ENCODE data around the gene TMEM130. TPM values are rescaled to one million over a fixed set of nuclear protein-coding genes. Genes with fewer than 3 reads are reported as not detected.

TMEM130 gene
- total RNA-seq, 1 donor from 2014 or later = 1.7 TPM

DNA sequence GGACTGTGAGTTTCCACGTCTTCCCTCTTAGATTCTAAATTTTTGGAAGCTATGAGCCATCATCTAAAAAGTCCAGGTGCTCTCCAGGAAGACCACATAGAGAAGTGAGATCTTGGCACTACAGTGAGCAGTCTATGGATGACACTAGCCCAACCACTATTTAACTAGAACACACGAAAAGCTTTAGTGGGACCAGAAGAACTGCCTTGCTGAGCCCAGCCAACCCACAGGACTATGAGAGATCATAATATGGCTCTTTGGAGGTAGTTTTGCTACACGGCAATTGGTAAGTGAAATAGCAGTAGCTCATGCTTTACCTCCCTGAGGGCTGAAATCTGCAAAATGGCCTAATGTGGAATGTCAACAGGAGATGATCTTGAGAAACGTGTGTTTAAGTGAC lies 68.8 kb downstream of the TMEM130 start:
- DNase-seq (ENCODE audit: extremely low spot score, unreplicated experiment) = no peak
- Mint-ChIP-seq H3K27me3 (ENCODE audit: unreplicated experiment) (no peaks in the 10 kb centered on the region), H3K36me3 (ENCODE audit: unreplicated experiment) (no peaks in the 10 kb centered on the region), H3K4me3 (ENCODE audit: unreplicated experiment) (no peak overlapping the region), H3K4me1 (ENCODE audit: unreplicated experiment) (no peaks in the 10 kb centered on the region), H3K9me3 (ENCODE audit: unreplicated experiment) (peaks cover 4% of the 10 kb centered on the region), H3K27ac (ENCODE audit: unreplicated experiment) (no peak overlapping the region)
- no peak for TF ChIP-seq CTCF (IDR thresholded peaks at IDR 0.05)

GRCh38 chr7:98797150-98797549 lies 72.7 kb downstream of the TMEM130 start:
- peaks cover 4% of the 10 kb centered on the region for H3K9me3 Mint-ChIP-seq (ENCODE audit: unreplicated experiment)
- no peaks in the 10 kb centered on the region for H3K4me1 Mint-ChIP-seq (ENCODE audit: unreplicated experiment)
- no peaks in the 10 kb centered on the region for H3K27me3 Mint-ChIP-seq (ENCODE audit: unreplicated experiment)
- no peak overlapping the region for H3K27ac Mint-ChIP-seq (ENCODE audit: unreplicated experiment)
- H3K4me3 Mint-ChIP-seq (ENCODE audit: unreplicated experiment) = no peak overlapping the region
- no peak for TF ChIP-seq CTCF (IDR thresholded peaks at IDR 0.05)
- no peak for DNase-seq (ENCODE audit: extremely low spot score, unreplicated experiment)
- no peaks in the 10 kb centered on the region for H3K36me3 Mint-ChIP-seq (ENCODE audit: unreplicated experiment)

Small RNA genes lying within 50 kb of the gene (microRNA-seq; reads per million reads assigned to microRNA genes)
- gene MIR3609 (ENCODE audit: unreplicated experiment) = 9.3 reads per million, percentile 10 among the genes with 10 or more reads in this experiment

Other genes with a start within 250 kb of the TMEM130 start
- gene TRRAP, start 8.5 kb upstream of the TMEM130 start, total RNA-seq = 48.5 and 56.0 TPM in 2 replicates